ENCODE results near the gene HAUS5.

HAUS5 gene

DNA sequence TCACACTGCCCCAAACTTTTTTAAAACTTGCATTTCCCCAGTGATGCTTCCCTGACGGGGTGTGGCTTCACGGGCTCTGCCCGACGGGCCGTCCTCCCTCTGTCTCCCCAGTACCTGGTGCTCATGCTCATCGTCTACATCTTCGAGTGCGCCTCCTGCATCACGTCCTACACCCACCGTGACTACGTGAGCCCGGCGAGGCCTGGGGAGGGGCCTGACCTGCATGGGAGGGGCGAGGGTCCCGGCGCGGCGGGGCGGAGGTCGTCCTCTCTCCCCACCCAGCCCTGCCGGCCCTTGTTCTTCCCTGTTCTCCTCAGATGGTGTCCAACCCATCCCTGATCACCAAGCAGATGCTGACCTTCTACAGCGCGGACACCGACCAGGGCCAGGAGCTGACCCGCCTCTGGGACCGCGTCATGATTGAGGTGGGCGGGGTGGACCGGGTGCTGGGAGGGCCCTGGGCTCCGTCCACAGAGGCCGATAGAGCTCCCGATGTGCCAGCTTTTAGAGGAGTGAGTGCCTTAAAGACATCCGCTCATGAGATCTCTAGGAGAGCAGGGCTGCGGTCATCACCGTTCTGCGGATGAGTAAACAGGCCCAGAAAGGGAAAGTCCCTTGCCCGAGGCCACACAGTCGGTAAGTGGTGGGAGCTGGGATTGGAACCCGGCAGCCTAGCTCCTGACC is 60.7 kb downstream of the HAUS5 start:
- no peak for DNase-seq

All from midbrain (tissue), 1 donor.